Measurements from ENCODE around the gene KIF2A. TPM values are rescaled to one million over a fixed set of nuclear protein-coding genes. Genes with fewer than 3 reads are reported as not detected.

The KIF2A gene
- total RNA-seq, 1 donor from 2014 or later: 58.5 TPM

GRCh38 chr5:62327138-62328053 lies 21.4 kb downstream of the KIF2A start:
- Mint-ChIP-seq H3K27me3 (no peaks in the 10 kb centered on the region), H3K4me1 (ENCODE audit: unreplicated experiment) (peaks cover 29% of the 10 kb centered on the region), H3K36me3 (peaks cover 9% of the 10 kb centered on the region), H3K27ac (no peak overlapping the region), H3K9me3 (no peaks in the 10 kb centered on the region), H3K4me3 (no peak overlapping the region)
- no peak for DNase-seq (ENCODE audit: extremely low spot score, unreplicated experiment)
- TF ChIP-seq CTCF (conservative IDR thresholded peaks at IDR 0.05): no peak

DNA sequence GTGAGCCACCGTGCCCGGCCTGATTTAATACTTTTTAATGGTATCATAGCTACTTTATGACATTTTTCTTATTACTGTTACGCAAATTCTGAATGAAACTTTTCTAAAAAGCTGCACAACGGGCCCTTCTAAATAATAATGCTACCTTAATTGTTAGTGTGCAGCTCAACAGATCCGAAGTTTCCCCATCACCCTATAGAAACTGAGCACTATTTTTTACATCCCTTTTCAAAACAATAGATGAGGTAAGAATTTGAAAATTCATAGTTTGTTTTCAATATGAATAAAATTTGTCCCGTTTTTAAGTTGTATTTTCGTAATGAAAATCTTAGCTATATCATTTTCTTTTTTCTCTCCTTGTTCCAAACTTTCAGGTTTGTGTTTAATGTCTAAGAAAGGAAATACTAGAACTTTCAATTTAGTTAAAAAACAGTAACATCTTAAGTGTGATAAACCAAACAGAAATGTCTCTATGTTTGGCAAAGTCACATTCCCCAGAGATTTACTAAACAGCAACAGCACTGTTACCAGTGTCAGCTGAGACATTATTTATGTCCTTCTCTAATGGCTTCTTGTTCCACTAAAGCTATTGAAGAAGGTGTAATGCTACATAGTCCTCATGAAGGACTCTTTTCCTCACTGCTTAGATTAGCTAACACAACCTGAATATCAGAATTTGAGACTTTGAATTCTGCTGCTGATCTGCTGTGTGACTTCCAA lies 22.9 kb downstream of the KIF2A start:
- no peak overlapping the region for H3K4me3 Mint-ChIP-seq
- no peaks in the 10 kb centered on the region for H3K27me3 Mint-ChIP-seq
- H3K27ac Mint-ChIP-seq: no peak overlapping the region
- TF ChIP-seq CTCF (conservative IDR thresholded peaks at IDR 0.05): no peak
- H3K4me1 Mint-ChIP-seq (ENCODE audit: unreplicated experiment): peaks cover 29% of the 10 kb centered on the region
- DNase-seq (ENCODE audit: extremely low spot score, unreplicated experiment): no peak
- H3K36me3 Mint-ChIP-seq: peaks cover 8% of the 10 kb centered on the region
- no peaks in the 10 kb centered on the region for H3K9me3 Mint-ChIP-seq

- Mint-ChIP-seq H3K27ac (no peak overlapping the region), H3K27me3 (no peaks in the 10 kb centered on the region), H3K36me3 (no peaks in the 10 kb centered on the region), H3K4me1 (ENCODE audit: unreplicated experiment) (peaks cover 29% of the 10 kb centered on the region), H3K4me3 (no peak overlapping the region), H3K9me3 (no peaks in the 10 kb centered on the region)
- TF ChIP-seq CTCF (conservative IDR thresholded peaks at IDR 0.05): no peak
- DNase-seq (ENCODE audit: extremely low spot score, unreplicated experiment): no peak
These were observed 24.3 kb downstream of the KIF2A start for GRCh38 chr5:62330302-62330701.

DNA sequence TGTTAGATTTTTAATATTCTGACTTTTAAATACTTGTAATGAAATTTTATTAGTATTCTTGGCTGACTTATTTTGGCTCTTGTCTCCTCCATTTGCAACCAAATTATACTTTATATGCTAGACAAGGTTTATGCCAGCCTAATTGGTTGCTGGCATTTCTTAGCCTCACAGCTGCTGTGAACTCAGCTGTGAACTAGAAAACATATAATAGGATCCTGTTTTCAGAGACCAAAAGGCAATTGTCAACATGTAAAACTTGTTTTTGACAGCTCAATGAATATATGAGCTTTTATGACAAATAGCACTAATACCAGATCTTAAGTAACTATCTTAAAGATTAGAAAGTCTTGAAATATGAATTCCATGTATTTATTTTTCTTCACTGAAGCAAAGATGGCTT lies 25.9 kb downstream of the KIF2A start:
- Mint-ChIP-seq H3K27ac (no peak overlapping the region), H3K27me3 (no peaks in the 10 kb centered on the region), H3K36me3 (no peaks in the 10 kb centered on the region), H3K9me3 (no peaks in the 10 kb centered on the region), H3K4me3 (peak overlapping the region; percentile 41), H3K4me1 (ENCODE audit: unreplicated experiment) (peaks cover 26% of the 10 kb centered on the region)
- TF ChIP-seq CTCF (conservative IDR thresholded peaks at IDR 0.05): no peak
- DNase-seq (ENCODE audit: extremely low spot score, unreplicated experiment): no peak

DNA sequence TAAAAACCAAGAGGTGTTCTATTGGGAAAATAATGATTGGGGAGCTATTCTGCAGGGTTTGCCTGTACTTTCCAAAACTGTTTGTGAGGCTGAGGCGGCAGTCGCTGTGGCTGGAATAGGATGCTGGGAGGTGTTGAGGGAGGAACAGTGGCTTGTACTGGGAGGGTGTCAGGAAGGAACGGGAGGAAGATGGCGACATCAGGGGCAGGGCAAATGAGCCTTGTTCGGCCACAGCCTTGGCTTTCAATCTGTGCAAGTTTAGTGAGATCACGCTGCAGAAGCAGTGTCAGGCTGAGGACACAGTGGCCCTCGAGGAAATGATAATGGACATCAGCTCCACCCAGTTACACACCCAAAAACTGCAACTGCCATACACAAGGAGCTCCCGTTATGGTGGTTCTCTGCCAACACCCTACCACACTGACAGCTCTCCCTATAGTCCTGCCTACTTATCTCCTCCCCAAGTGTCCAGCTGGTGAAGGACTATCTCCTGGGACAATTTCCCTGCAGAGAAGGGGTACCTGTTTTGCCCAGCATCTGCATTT lies 27.3 kb downstream of the KIF2A start:
- Mint-ChIP-seq H3K27ac (peak overlapping the region; percentile 22), H3K27me3 (no peaks in the 10 kb centered on the region), H3K36me3 (no peaks in the 10 kb centered on the region), H3K4me3 (no peak overlapping the region), H3K4me1 (ENCODE audit: unreplicated experiment) (peaks cover 17% of the 10 kb centered on the region), H3K9me3 (no peaks in the 10 kb centered on the region)
- no peak for DNase-seq (ENCODE audit: extremely low spot score, unreplicated experiment)
- TF ChIP-seq CTCF (conservative IDR thresholded peaks at IDR 0.05): no peak

Data from type B pancreatic cell (in vitro differentiated cells).